K562 (cell line): ENCODE measurements around the gene FBXO46. TPM values are rescaled to one million over a fixed set of nuclear protein-coding genes. Genes with fewer than 3 reads are reported as not detected.

Source experiments
- BCOR ChIP-seq: fragments of 450-650 bp; IDR thresholded peaks from 2 replicates; pipeline ENCODE4 v1.6.1; 2016
- CAMTA2 ChIP-seq: fragments of 250-450 bp; sonication (Bioruptor Pico); conservative IDR thresholded peaks from 2 replicates; pipeline ENCODE4 v1.5.1; 2022
- CBX5 ChIP-seq: IDR thresholded peaks from 2 replicates; pipeline ENCODE4 v1.6.1; 2014; ENCODE audit warnings: low read depth, borderline replicate concordance
- CHD7 ChIP-seq: fragments of 200-600 bp; sonication (generic); IDR thresholded peaks from one replicate; pipeline ENCODE4 v1.6.1; 2012; ENCODE audit warnings: mild to moderate bottlenecking, low read depth, low read length, inconsistent platforms
- FOS ChIP-seq: IDR thresholded peaks from 3 replicates; pipeline ENCODE4 v1.6.1; 2011; ENCODE audit not compliant: insufficient read length; ENCODE audit errors: extremely low read depth
- HMBOX1 ChIP-seq: sonication (generic); IDR thresholded peaks from 2 replicates; pipeline ENCODE4 v1.6.1; 2016
- MBD2 ChIP-seq: sonication (generic); IDR thresholded peaks from 2 replicates; pipeline ENCODE4 v1.6.1; 2016; ENCODE audit warnings: low read depth, borderline replicate concordance
- SAFB ChIP-seq: fragments of 200-400 bp; formaldehyde crosslinking; IDR thresholded peaks from 2 replicates; pipeline ENCODE4 v1.6.1; 2017; ENCODE audit warnings: low read depth, low read length, borderline replicate concordance
- SMAD2 ChIP-seq: fragments of 150-350 bp; IDR thresholded peaks from 2 replicates; pipeline ENCODE4 v1.6.1; 2014; ENCODE audit warnings: low read depth, mild to moderate bottlenecking, low read length
- STAT6 ChIP-seq: sonication (generic); formaldehyde crosslinking; IDR thresholded peaks from 2 replicates; pipeline ENCODE4 v1.8.1; 2023; ENCODE audit warnings: mild to moderate bottlenecking, missing genetic modification reagents
- ZBTB2 ChIP-seq: fragments of 450-650 bp; IDR thresholded peaks from 2 replicates; pipeline ENCODE4 v1.6.1; 2016; ENCODE audit warnings: antibody characterized with exemption
- ZNF121 ChIP-seq: sonication (generic); formaldehyde crosslinking; conservative IDR thresholded peaks from 2 replicates; pipeline ENCODE4 v1.8.0; 2022; ENCODE audit warnings: missing genetic modification reagents
- ZNF134 ChIP-seq: fragments of 250-450 bp; sonication (Bioruptor Pico); conservative IDR thresholded peaks from 2 replicates; pipeline ENCODE4 v1.4.0; 2020
- ZNF212 ChIP-seq: fragments of 450-650 bp; formaldehyde crosslinking; IDR thresholded peaks from 2 replicates; pipeline ENCODE4 v1.4.0; 2020; ENCODE audit warnings: mild to moderate bottlenecking
- polyA plus RNA-seq, 8 experiments: library from polyadenylated mRNA; depleted of rRNA in 4 of 8; stranded (reverse) in 5 of 8; unstranded in 3 of 8; fragments of >200 nt; fragmentation: Nextera tagmentation in 2 of 8; fragmentation: Illumina TruSeq in 1 of 8; extraction: Ambion mirVana in 2 of 8; extraction: Trizol in 1 of 8; gene quantifications; 2 replicates each; pipeline versions ENCODE4 v1.2.1 to v1.2.3, GENCODE V29; 2011 to 2014; ENCODE audit warnings: inconsistent platforms in 1 of 8, missing spikeins in 1 of 8
- total RNA-seq, 7 experiments: library from RNA; depleted of rRNA in 6 of 7; stranded (reverse); fragments of >200 nt in 6 of 7; fragmentation: Illumina TruSeq in 2 of 7; extraction: Trizol in 2 of 7; gene quantifications; 2 replicates each; pipeline versions ENCODE4 v1.2.1 to v1.2.3, GENCODE V29; 2011 to 2021; ENCODE audit warnings: low replicate concordance in 1 of 7

FBXO46 gene
- total and polyA plus RNA-seq, 9 of the 15 experiments (the other 6 are each of a cell fraction or from before 2014, with no cell fraction given), result 1.5 to 36.1 (median 7.3) TPM

GRCh38 chr19:45663800-45664199, 66.9 kb downstream of the FBXO46 start (continued):
- TF ChIP-seq ZBTB2, result no peak
- TF ChIP-seq MBD2, result no peak
- TF ChIP-seq STAT6 (CRISPR knock-in tag), result no peak
- no peak for TF ChIP-seq FOS
- TF ChIP-seq ZNF121, result peak; percentile 94
- TF ChIP-seq BCOR, result peak; percentile 51; the same call in 1 of the 2 replicates
- no peak for TF ChIP-seq SAFB
- no peak for TF ChIP-seq SMAD2
- TF ChIP-seq CBX5, result no peak
- no peak for TF ChIP-seq CHD7
- no peak for TF ChIP-seq ZNF212 (CRISPR knock-in tag)
- no peak for TF ChIP-seq ZNF134 (CRISPR knock-in tag)
- no peak for TF ChIP-seq CAMTA2
- TF ChIP-seq HMBOX1, result no peak
